ENCODE data around the gene GATAD2B. TPM values are rescaled to one million over a fixed set of nuclear protein-coding genes. Genes with fewer than 3 reads are reported as not detected.

The GATAD2B gene
- 5.4 and 6.1 TPM in 2 replicates for total RNA-seq

GRCh38 chr1:153922972-153923925 lies at the start of gene GATAD2B:
Gene GATAD2B, minus strand, starts transcription at chr1:153922972. Its CDS starts 94,625 bp downstream, at chr1:153828347.

GRCh38 chr1:153967107-153967999 lies 44.6 kb upstream of the GATAD2B start, which contains the start of gene CREB3L4:
Gene CREB3L4, plus strand, starts transcription at chr1:153967902. Its CDS starts 624 bp downstream, at chr1:153968526.

GRCh38 chr1:153963030-153963849 lies 40.5 kb upstream of the GATAD2B start, which contains the start of gene SLC39A1:
Gene SLC39A1, minus strand, starts transcription at chr1:153963537. Its CDS starts 822 bp downstream, at chr1:153962715.

GRCh38 chr1:153958111-153958960 lies 35.6 kb upstream of the GATAD2B start, which contains the start of gene CRTC2:
Gene CRTC2, minus strand, starts transcription at chr1:153958612. Its CDS starts 115 bp downstream, at chr1:153958497.

GRCh38 chr1:153946622-153947241 lies 24.0 kb upstream of the GATAD2B start, which contains the start of gene DENND4B:
Gene DENND4B, minus strand, starts transcription at chr1:153946718. Its CDS starts 2,344 bp downstream, at chr1:153944374.

GRCh38 chr1:153774780-153775457 lies 147.9 kb downstream of the GATAD2B start, which contains the start of gene SLC27A3:
Gene SLC27A3, plus strand, starts transcription at chr1:153775407. Its CDS starts 91 bp downstream, at chr1:153775498.

Other genes with a start within 250 kb of the GATAD2B start
- gene NPR1, start 244.3 kb downstream of the GATAD2B start, total RNA-seq: 46.2 and 84.8 TPM in 2 replicates
- 26.0 and 38.2 TPM in 2 replicates for gene INTS3, start 194.9 kb downstream of the GATAD2B start, total RNA-seq
- 53.7 and 65.2 TPM in 2 replicates for gene SLC27A3, start 147.6 kb downstream of the GATAD2B start, total RNA-seq
- gene DENND4B, start 23.7 kb upstream of the GATAD2B start, total RNA-seq: 15.4 and 19.1 TPM in 2 replicates
- 9.9 and 13.7 TPM in 2 replicates for gene CRTC2, start 35.6 kb upstream of the GATAD2B start, total RNA-seq
- gene SLC39A1, start 40.6 kb upstream of the GATAD2B start, total RNA-seq: 93.2 and 107 TPM in 2 replicates
- 6.3 and 14.1 TPM in 2 replicates for gene CREB3L4, start 44.9 kb upstream of the GATAD2B start, total RNA-seq
- 288 and 332 TPM in 2 replicates for gene JTB, start 54.7 kb upstream of the GATAD2B start, total RNA-seq
- 67.0 and 141 TPM in 2 replicates for gene RAB13, start 63.4 kb upstream of the GATAD2B start, total RNA-seq
- 4,128 and 5,291 TPM in 2 replicates for gene RPS27, start 67.8 kb upstream of the GATAD2B start, total RNA-seq
- under 0.01 TPM in 1 of 2 replicates, not detected in the other for gene NUP210L, start 232.1 kb upstream of the GATAD2B start, total RNA-seq

Data from pericardium fibroblast (primary cell).